HuH-7.5 (cell line): ENCODE results near the gene ITPKB.
"Not testable (repeated sequence)": the region's sequence is repeated elsewhere in the genome, so short reads cannot be mapped to it uniquely, and the experiment has no call there.

Experiments
- DNase-seq: peaks from one replicate; pipeline ENCODE4 v3.0.0; 2011; ENCODE audit warnings: low spot score

Gene ITPKB

DNA sequence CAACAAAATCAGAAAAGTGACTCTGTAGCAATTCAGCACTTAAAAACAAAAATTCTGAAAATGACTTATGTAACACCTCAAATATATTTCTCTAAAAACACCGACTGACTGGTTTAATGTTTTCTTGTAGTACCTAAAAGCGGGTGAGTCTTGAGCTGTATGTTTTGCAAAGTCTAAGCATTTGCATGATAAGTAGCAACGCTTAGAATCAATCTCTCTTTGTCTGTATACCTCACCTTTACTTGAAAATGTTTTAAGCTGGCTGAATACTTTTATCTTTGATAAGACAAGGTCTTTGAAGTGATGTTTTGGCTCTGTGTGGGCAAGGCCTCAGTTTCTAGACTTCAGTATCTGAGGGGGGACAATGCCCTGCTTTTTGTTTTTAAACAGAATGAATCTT, 8.2 kb downstream of the ITPKB start:
- no peak for DNase-seq

DNA sequence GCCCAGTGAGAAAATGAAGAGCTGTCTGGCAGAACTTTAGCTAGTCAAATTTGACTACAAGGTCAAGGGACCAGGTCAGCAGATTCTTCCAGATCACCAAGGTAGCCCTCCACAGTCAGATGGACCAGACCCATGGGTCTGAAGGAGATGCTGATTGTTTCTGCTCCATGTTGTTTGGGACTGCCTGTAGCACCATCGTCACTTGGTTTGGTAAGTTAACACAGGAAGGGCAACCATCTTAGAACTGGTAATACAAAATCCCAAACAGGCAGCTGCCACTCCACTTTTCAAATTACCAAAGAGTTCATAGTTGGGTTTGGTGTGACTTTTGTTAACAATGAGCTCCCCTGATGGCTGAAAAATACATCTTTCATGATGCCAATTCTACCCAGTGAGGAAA, 9.0 kb downstream of the ITPKB start:
- DNase-seq: no peak

DNA sequence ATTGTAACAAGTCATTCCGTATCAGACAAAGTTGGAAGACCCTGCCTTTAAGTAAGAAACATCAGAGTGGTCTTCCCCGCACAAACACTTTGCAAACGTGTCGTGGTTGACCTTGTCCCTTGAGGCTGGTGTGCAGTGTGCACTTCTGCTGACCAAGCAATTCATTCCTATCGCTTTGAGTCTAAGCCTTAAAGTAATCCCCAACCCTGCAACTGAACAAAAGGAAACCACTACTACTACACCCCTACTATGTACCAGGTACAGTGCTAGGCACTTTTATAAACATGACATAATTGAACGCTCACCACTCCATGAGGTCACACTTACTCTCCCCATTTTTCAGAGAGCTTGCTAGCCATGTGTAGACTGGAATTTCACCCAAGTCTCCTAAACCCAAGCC, 10.6 kb downstream of the ITPKB start:
- no peak for DNase-seq

DNA sequence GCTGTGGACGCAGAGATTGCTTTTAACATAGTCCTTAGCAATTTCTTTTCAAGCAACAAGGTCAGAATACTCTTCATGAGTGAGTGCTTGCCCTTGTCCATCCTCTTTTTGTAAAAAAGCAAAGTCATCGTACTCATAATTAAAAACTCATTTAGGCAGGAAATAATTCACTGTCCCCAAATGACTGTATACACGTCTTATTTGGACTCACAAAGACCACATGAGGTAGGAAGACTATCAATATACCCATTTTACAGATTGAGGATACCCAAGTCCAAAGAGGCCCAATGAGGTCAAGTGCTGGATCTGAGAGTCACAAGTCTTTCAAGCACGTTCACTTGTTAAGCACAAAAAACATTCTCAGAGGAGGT, 13.2 kb downstream of the ITPKB start:
- no peak for DNase-seq

DNA sequence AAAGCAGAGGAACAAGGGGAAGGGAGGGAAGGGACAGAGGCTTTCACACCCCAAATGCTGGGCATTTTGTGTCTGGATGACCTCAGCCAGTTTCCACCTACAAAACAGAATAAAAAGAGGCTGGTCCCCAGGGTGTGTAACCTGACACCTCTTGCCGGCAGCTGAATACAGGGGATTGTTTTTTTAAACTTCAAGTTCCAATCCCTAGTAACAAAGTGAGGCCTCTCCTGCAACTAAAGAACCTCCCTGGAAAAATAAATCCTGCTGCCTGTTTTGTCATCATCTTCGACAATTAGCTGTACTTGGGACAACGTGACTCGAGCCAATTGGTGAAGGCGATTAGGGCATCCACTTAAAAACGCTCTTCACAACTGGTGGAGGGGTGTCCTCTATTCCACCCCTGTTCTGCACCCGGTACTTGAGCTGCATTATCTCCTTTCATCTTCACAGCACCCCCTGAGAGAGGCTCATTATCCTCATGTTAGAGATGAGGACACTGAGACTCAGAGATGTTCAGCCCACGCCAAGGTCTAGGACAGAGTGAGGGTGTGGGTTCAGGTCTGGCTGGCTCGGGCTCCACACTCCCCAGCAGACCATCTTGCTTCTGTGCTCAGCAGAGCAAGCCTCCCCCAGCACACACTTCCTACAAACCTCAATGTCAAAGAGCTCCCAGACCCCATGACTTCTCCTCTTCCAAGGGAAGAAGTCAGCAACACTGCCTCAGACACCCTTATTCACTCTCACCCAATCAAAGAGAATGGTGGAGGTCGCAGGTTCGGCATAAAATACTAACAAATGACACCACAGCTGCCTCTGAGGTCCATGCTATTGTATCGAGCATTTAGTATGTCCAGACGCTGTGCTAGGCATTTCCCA, 15.2 kb downstream of the ITPKB start:
- DNase-seq: no peak

DNA sequence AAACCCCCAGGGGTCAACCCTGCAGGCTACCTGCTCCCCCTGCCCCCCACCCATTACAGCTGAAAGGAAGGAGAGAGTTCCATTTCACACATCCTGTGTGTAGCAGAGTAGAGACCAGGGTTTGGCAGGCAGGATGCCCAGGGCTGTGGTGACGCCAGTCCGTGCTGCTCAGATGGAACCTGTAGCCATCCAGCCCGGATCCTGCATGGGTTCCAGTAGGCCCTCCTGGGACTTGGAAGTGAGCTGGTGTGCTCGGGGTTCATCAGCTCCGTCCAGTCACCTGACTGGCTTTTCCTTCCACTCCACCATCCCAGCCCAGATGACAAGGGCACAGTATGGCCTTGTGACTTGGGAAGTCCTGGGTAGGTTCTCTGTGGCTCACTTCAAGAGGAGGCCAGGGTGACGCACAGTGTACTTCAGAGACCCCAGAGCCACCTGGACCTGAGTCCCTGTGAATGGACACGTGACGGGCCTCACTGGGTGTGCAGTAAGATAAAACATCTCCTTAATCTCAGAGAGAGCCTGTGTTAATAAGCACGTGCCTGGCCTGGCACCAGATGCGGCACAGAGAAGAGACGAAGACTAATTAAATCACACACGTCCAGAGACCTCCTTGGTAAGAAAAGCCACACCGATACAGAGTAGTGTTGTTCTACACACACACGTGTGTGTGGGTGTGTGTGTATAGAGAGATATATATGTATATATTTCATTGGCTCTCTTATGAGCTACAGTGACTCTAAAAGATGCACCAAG, 16.0 kb downstream of the ITPKB start:
- DNase-seq: no peak

DNA sequence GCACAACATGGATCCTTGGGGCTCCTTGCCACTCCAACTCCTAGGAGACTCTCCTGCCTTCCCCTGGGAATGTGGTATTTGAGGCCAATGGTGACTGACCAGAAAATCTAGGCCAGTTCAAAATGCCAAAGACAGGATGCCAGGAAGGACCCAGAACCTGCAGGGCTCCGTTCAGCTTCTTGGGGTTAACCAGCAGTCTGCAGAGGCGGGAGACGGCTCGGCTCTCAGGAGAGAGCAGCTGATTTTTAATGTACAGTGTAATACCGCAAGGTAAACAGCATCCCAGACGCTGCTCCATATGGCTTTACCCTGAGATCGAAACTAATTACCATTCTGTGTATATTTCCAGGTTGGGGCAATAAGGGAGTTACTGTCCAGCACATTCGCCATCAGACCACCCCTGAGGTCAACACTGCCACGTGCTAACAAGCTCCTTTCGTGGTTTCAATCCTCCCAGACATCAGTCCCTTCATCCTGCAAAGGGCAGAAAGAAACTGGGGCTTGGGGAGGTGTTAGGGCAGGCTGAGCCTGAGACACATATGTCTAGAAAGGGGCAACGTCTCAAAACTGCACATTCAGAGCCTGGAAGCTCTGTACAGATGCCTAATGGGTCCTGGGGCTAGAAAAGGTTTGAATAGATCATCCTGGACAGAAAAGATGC, 16.7 kb downstream of the ITPKB start:
- DNase-seq: no peak

DNA sequence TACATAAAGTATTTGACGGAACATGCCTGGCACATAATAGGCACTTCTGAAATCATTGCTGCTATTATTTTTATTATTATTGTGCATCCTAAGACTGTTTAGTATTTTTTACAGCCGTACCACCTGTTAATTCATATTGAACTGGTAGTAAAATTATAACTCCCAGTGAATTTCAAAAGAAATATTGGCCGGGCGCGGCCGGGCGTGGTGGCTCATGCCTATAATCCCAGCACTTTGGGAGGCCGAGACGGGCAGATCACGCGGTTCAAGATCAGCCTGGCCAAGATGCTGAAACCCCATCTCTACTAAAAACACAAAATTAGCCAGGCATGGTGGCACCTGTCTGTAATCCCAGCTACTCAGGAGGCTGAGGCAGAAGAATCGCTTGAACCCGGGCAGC, 18.5 kb downstream of the ITPKB start:
- not testable (repeated sequence) for DNase-seq

DNA sequence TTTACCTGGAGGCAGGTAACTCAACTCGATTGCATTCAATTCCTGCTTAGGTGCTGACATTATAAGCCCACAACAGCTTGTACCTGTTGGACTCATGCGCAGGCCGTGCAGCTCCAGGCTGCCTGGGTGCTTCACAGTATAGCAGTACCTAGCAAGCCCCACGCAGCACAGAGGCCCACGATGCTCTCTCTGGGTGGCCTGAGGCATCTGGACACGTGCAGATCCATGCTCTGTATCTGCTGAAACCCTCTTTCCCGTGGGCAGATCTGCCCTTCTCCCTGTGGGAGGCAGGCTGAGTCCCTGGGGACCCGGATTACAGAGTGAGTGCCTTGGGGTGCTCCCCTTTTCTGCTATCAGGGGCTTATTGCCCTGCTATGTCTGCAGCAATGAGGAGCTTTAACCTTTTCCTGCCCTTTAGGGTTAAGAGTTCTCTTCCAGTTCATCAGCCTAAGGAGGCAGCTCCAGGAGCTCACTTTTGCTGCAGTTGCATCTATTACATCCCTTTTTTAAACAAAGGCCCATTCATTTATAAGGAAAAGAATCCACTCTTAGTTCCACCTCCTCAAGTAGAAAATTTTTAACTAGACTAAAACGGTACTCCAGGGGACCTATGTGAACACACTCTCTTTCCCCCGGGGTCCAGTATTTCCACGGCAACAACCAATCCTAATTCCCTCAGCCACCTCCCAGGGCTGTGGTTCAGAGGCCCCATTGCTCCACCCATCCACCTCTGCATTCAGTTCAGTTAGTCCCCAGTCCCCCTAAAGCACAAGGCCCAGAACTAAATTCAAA, 19.3 kb downstream of the ITPKB start:
- no peak for DNase-seq

DNA sequence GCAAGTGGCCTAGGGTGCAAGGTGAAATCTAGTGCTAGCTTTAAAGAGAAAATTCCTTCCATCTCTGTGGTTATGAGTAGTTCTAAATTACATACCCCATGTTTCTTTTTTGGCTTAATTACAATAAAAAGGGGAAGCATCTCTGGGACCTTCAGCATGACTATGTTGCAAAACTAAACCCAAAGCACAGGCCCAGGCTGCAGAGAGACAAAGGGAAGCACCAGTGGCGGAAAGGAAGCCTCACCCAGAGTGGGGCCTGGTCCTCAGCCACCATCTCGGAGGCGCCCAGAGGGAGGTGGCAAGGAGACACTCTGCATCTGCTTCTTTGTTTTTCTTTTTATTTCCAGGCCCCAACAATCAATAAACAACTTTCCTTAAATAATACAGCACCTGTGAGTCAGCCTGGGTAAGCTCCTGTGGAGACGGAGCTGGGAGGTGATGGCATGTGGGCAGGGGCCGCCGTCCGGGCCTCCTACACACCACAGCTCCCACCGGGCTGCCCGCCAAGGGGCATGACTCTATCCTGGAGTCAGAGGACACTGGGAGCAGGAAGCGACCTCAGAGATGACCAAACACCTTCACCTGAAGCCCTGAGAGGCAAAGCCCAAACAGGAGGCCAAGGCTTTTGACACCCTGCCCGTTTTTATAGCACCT, 21.7 kb downstream of the ITPKB start:
- DNase-seq: no peak

DNA sequence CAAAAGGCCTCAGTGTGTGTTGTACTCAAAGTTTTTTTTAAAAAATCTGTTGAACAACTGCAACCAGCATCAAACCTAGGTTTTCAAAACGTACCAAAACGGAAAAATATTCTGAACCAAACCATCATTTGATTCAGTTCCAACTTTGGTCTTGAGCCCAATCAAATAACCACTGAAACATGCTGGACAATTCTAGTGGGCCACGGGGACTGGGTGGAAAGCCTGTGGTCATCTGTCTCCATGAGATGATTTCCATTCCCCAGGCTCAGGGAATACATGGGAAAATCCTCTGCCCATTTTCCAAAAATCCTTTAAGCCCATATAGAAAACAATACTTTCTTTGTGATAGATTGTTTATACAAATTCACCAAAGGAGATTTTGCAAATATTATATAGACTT, 22.5 kb downstream of the ITPKB start:
- no peak for DNase-seq

DNA sequence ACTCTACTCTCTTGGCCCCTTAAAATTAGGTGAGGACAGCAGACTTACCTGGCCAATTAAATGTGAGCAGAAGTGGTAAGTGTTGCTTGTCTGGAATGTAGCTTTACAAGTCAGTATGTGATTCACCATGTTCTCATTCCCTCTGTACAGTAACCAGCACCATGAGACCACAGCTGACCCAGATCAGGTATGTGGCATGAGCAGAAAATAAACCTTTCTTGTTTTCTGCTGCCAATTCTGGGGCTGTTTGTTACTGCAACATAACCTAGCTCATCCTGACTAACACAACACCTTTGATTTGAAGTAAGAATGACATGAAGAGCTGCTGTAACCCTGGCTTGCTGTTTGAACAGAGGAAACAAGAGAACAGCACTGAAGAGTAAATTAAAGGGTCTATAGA, 24.9 kb downstream of the ITPKB start:
- DNase-seq: no peak

DNA sequence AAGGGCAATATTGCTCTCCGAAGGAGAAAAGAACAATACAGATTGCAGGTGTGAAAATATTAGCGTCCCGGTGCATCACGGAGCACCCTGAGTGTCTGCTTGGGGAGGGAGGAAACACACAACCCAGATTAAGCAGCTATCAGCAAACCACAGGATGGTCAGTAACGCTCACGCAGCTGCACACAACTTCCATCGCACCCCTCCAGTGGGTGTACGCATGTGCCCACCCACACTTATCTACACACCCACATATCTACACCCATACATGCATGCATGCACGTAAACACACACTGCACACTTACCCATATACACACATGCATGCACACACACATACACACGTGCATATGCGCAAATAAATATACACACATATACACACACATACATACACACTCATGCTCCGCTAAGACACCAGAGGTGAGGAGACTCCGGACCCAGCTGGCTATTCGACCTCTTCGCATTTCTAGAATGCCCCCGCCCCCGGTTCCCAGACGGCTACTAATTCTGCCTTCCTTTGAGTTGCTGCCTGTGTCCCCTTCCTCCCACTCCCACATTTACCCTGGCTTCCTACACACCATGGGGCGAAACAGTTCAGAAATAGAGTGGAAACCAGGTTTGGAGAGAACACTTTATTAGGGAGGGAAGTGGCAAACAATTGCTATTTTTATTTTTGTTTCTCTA, 26.2 kb downstream of the ITPKB start:
- no peak for DNase-seq

DNA sequence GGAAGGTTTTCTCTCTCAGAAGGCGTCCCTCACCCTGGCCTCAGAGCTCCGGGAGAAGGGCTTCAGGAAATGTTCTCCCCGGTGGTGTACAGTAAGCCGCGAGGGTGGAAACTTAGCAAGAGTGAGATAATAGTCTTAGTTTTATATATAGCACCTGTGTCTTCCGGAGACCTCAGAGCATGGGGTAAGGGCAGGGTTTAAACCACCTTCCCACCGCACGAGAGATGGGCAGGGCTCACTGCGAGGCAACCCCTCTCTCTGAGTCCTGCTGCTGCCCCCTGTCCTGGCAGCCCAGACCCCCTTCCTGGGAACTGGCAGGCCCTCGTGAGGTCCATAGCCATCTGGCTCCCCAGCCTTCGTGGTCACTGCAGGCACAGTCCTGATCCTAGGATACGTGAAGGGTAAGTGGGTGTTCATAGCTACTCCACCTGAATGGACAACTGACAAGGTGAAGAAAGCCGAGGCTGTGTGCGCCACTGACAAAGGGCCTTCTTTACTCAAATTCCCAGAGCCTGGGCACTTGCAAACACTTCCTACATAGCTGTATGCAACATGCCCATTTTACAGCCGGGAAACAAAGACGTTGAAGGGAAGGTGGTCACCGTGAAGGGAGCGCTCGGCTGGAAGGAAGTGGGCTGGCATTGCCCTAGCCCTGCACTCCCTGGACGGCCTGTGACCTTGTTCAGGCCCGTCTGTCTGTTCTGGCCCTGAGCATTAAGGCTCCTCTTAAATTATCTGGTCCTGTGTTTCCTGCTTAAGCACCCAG, 26.9 kb downstream of the ITPKB start:
- DNase-seq: no peak

DNA sequence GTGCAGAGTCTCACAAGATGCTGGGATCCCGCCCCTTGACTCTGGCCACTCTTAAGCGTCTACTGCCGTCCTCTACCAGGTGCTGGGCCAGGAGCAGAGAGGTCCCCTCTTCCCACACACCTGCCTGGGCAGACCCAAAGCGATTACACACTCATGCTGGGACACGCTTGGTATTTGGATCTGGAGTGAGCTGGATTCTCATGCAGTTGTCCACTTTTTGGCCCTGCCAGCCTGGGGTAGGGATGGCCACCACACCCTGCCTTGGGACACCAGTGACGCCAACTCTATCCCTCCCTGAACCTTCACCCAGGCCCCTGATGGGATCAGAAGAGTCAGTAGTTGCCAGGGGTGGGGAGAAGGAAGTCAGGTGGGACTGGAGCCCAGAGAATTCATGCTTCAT, 28.6 kb downstream of the ITPKB start:
- DNase-seq: no peak

DNA sequence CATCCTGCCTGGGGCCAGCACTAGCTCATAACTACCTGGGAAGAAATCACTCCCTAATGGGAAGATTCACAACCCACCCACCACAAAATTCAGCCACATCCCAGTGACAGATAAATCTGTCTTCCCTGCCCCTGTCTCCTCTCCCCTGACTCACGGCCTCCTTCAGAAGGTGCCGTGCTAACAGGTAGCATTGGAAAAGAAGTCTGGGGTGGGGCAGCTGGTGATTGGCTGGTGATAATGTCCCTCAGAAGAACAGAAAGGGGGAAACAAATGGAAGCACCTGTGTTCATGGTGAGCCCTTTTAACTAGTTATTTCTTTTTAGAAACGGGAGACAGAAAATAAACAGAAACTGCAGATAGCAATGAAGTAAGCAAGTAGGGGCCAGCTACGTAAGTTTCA, 29.1 kb downstream of the ITPKB start:
- DNase-seq: no peak

DNA sequence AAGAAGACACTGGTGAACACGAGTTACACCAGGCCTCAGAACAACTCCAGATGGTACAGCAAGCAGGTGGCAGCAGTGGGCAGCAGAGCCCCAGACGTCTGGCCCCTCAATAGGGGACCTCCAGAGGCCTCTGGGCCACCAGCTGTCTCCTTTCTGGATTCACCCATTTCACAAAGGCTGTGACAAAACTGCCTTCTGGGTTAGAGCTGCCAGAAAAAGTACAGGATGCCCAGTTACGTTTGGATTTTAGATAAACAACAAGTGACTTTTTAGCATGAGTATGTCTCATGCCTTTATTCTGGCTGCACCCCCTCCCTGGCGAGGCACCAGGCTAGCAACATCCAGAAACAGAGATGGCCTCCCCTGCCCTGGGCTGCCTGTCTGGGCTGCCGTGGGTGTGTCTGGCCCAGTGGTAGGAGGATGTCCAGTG, 30.1 kb downstream of the ITPKB start:
- DNase-seq: no peak

DNA sequence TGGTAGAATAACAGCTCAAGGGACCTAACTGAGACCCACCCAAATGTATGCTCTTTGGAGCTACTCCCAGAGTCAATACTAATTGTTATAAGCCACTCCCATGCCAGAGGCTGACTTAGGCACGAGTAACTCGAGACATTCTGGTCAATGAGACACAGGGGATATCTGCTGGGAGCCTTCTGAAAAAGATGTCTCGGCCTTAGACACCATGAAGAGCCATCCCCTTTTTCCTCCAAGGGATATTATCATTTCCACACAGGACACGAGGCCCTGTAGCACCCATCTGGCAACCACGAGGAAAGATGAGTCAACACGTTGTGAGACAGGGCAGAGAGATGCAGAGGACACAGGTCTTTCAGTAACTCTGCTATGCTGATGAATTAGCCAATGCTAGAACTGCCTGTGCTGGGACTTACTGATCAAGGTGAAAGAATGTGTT, 30.7 kb downstream of the ITPKB start:
- DNase-seq: no peak

DNA sequence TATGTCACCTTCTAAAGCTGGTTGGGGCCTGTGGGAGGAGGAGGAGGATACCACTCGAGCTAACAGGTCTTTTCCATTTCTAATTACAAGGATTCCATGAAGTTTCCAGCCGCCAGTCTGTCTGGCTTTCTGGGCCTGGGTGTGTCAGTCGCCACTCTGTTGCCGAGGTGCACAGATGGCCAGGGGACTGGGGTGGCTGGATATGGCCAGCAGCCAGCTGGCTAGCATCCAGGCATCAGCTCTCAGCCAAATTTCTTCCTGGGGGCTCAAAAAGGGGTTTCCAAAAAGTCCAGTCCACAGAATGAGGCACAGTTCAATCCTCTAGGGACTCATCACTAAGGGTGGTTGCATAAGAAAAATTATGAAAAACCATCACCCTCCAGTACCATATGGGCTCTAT, 32.4 kb downstream of the ITPKB start:
- DNase-seq: no peak
